Esophagus squamous epithelium (tissue), 5 donors: Measurements from ENCODE around the gene DNAJC30. TPM values are rescaled to one million over a fixed set of nuclear protein-coding genes. Genes with fewer than 3 reads are reported as not detected.

Experiments used
- DNase-seq: peaks from one replicate; lab custom pipeline; 2025; lab: John Stamatoyannopoulos, UW
- H3K27ac ChIP-seq, 4 donors: fragments of 200-600 bp; sonication (generic); one replicate each; pipeline ENCODE4 v1.5.1; 2016 to 2019; ENCODE audit warnings: mild to moderate bottlenecking in 1 of 4
- H3K27me3 ChIP-seq, 4 donors: fragments of 200-600 bp; sonication (generic); 1 replicate in 3 of 4; 2 replicates in 1 of 4; pipeline versions ENCODE4 v1.5.1 to v1.6.0; 2017 to 2021; ENCODE audit warnings: antibody characterized with exemption in 1 of 4
- H3K36me3 ChIP-seq, 3 donors: fragments of 200-600 bp; sonication (generic); one replicate each; pipeline ENCODE4 v1.5.1; 2016 to 2019
- H3K4me1 ChIP-seq, 3 donors: fragments of 200-600 bp; sonication (generic); one replicate each; pipeline ENCODE4 v1.5.1; 2017 to 2019
- H3K4me3 ChIP-seq, 4 donors: fragments of 200-600 bp; sonication (generic); 1 replicate in 3 of 4; 2 replicates in 1 of 4; pipeline ENCODE4 v1.5.1; 2016 to 2019; ENCODE audit warnings: mild to moderate bottlenecking in 2 of 4, moderate library complexity in 1 of 4
- H3K9me3 ChIP-seq, 3 donors: fragments of 200-600 bp; sonication (generic); one replicate each; pipeline ENCODE4 v1.5.1; 2016 to 2019
- CTCF ChIP-seq, 6 experiments: fragments of 450-650 bp in 4 of 6; fragments of 200-600 bp in 2 of 6; sonication (generic) in 2 of 6; IDR thresholded peaks; one replicate each; pipeline ENCODE4 v1.5.1; 2016 to 2019; ENCODE audit warnings: antibody characterized with exemption in 6 of 6, mild to moderate bottlenecking in 4 of 6, moderate library complexity in 4 of 6
- POLR2A ChIP-seq, 4 donors: fragments of 450-650 bp; IDR thresholded peaks; one replicate each; pipeline ENCODE4 v1.6.1; 2017; ENCODE audit warnings: antibody characterized with exemption in 4 of 4, mild to moderate bottlenecking in 4 of 4, moderate library complexity in 3 of 4
- WGBS, 2 donors: methylation state at CpG; one replicate each; pipeline ENCODE4 v1.1.5; 2018; 5-methylcytosine and 5-hydroxymethylcytosine counted together
- intact Hi-C: fragments of 100-400 bp; cut with DNase I; formaldehyde crosslinking; loops from one replicate; pipeline ENCODE4 v1.15.0; 2022
- total RNA-seq, 4 donors: library from RNA; depleted of rRNA; stranded (reverse); fragments of >200 nt; gene quantifications; one replicate each; pipeline ENCODE4 v1.1.0, GENCODE V29; 2016
- donor health status: DM: yes; HTN: yes; CAD: no.

The DNAJC30 gene
- total RNA-seq, 4 donors from 2014 or later: 2.7 to 5.7 (median 4.8) TPM

- no peaks in the 10 kb centered on the region for H3K9me3 ChIP-seq
- peak overlapping the region in 2 of 4 donors; percentile 14 to 54 for H3K27ac ChIP-seq
- peaks cover 0 to 28% (median 0%) of the 10 kb centered on the region in 3 donors for H3K36me3 ChIP-seq
- WGBS, 2 donors: 31% methylated on average over 9 of the region's 23 CpGs; no CpG with 5 or more reads in 1 of the 2 donors
- no peak for DNase-seq
- H3K27me3 ChIP-seq: no peaks in the 10 kb centered on the region
- intact Hi-C loops: no loop called here
- H3K4me3 ChIP-seq: no peak overlapping the region
- no peak for TF ChIP-seq POLR2A (IDR thresholded peaks at IDR 0.05)
- TF ChIP-seq CTCF (IDR thresholded peaks at IDR 0.05): no peak
- H3K4me1 ChIP-seq: peaks cover 22 to 45% (median 30%) of the 10 kb centered on the region in 3 donors
Measured at GRCh38 chr7:73704640-73705550, 21.6 kb upstream of the DNAJC30 start.

GRCh38 chr7:73703757-73704639 is 20.7 kb upstream of the DNAJC30 start:
- DNase-seq: no peak
- intact Hi-C loops: no loop called here
- H3K9me3 ChIP-seq: no peaks in the 10 kb centered on the region
- peaks cover 22 to 45% (median 30%) of the 10 kb centered on the region in 3 donors for H3K4me1 ChIP-seq
- peak overlapping the region in 1 of 4 donors; percentile 54 for H3K27ac ChIP-seq
- 20% methylated on average over 2 of the region's 45 CpGs; no CpG with 5 or more reads in 1 of the 2 donors for WGBS, 2 donors
- TF ChIP-seq POLR2A (IDR thresholded peaks at IDR 0.05) (no peak), CTCF (IDR thresholded peaks at IDR 0.05) (no peak)
- peak overlapping the region in 3 of 4 donors; percentile 3 to 42 (median 25) for H3K4me3 ChIP-seq
- H3K27me3 ChIP-seq: no peaks in the 10 kb centered on the region
- H3K36me3 ChIP-seq: peaks cover 0 to 37% (median under 1%) of the 10 kb centered on the region in 3 donors

- 72 to 77% methylated on average over 7 to 10 of the region's 13 CpGs for WGBS, 2 donors
- no peaks in the 10 kb centered on the region for H3K9me3 ChIP-seq
- TF ChIP-seq POLR2A (IDR thresholded peaks at IDR 0.05): no peak
- no peak for TF ChIP-seq CTCF (IDR thresholded peaks at IDR 0.05)
- H3K27me3 ChIP-seq: no peaks in the 10 kb centered on the region
- peaks cover 22 to 45% (median 30%) of the 10 kb centered on the region in 3 donors for H3K4me1 ChIP-seq
- DNase-seq: no peak
- H3K27ac ChIP-seq: no peak overlapping the region
- intact Hi-C loops: no loop called here
- peaks cover 0 to 45% (median 7%) of the 10 kb centered on the region in 3 donors for H3K36me3 ChIP-seq
- H3K4me3 ChIP-seq: no peak overlapping the region
Measured at GRCh38 chr7:73703225-73703624, 20.0 kb upstream of the DNAJC30 start.

- peaks cover 22 to 43% (median 30%) of the 10 kb centered on the region in 3 donors for H3K4me1 ChIP-seq
- H3K36me3 ChIP-seq: peaks cover under 1 to 51% (median 7%) of the 10 kb centered on the region in 3 donors
- no peaks in the 10 kb centered on the region for H3K27me3 ChIP-seq
- H3K4me3 ChIP-seq: no peak overlapping the region
- 77 to 94% methylated on average over 5 to 8 of the region's 18 CpGs for WGBS, 2 donors
- no peak overlapping the region for H3K27ac ChIP-seq
- intact Hi-C loops: no loop called here
- DNase-seq: no peak
- no peaks in the 10 kb centered on the region for H3K9me3 ChIP-seq
- TF ChIP-seq POLR2A (IDR thresholded peaks at IDR 0.05): no peak
- no peak for TF ChIP-seq CTCF (IDR thresholded peaks at IDR 0.05)
Measured at GRCh38 chr7:73702665-73703064, 19.4 kb upstream of the DNAJC30 start.
